Astrocyte (in vitro differentiated cells and primary cell): ENCODE data around the gene PRKCG.

ENCODE experiments used
- EZH2 ChIP-seq: IDR thresholded peaks from 2 replicates; pipeline ENCODE4 v1.6.1; 2012; ENCODE audit warnings: mild to moderate bottlenecking, low read length, inconsistent platforms; ENCODE audit not compliant: insufficient read depth
- TF ChIP-seq, protein P1 (sequence below): IDR thresholded peaks from 2 replicates; pipeline ENCODE4 v1.5.1; 2011; ENCODE audit warnings: low read depth, mild to moderate bottlenecking, inconsistent platforms, low read length, moderate library complexity; ENCODE audit not compliant: insufficient read depth

DNA sequence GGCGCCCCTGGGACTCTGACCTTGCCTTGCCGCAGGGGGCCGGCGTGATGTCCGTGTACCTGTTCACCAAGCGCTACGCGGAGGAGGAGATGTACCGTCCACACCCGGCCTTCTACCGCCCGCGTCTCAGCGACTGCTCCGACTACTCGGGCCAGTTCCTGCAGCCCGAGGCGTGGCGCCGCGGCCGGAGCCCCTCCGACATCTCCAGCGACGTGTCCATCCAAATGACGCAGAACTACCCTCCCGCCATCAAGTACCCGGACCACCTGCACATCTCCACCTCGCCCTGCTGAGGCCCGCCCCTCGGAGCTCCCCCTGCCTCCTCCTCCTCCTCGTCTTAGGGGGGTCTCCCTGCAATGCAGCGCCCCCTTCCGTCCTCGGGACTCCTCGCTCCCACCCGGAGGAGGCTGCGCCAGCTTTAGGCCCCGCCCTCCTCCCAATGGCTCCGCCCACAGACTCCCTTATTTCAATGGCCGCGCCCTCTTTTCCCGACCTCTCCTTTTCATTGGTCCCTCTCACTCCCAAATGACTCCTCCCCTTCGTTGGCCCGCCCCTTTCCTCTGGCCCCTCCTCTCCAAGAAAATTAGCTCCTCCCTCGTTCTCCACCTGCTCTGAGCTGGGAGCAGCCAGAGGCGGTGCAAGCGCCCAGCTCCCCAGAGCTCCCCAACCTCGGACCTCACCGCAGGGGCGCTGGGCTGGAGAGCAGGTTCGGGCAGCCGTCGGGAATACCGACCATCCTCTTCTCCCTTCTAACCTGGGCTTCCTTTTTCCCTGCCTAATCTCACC is 60.2 kb downstream of the PRKCG start:
- TF ChIP-seq, protein P1, sequence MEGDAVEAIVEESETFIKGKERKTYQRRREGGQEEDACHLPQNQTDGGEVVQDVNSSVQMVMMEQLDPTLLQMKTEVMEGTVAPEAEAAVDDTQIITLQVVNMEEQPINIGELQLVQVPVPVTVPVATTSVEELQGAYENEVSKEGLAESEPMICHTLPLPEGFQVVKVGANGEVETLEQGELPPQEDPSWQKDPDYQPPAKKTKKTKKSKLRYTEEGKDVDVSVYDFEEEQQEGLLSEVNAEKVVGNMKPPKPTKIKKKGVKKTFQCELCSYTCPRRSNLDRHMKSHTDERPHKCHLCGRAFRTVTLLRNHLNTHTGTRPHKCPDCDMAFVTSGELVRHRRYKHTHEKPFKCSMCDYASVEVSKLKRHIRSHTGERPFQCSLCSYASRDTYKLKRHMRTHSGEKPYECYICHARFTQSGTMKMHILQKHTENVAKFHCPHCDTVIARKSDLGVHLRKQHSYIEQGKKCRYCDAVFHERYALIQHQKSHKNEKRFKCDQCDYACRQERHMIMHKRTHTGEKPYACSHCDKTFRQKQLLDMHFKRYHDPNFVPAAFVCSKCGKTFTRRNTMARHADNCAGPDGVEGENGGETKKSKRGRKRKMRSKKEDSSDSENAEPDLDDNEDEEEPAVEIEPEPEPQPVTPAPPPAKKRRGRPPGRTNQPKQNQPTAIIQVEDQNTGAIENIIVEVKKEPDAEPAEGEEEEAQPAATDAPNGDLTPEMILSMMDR, result no peak
- TF ChIP-seq EZH2, result no peak
